H1 (cell line): Measurements from ENCODE around the gene MRPL22. TPM values are rescaled to one million over a fixed set of nuclear protein-coding genes. Genes with fewer than 3 reads are reported as not detected.

Source experiments
- polyA plus RNA-seq, 7 experiments: library from polyadenylated mRNA; depleted of rRNA in 3 of 7; stranded (reverse) in 5 of 7; unstranded in 2 of 7; fragments of >200 nt in 5 of 7; fragments of 200-250 nt in 2 of 7; gene quantifications; 1 replicate in 5 of 7; 2 replicates in 1 of 7; 4 replicates in 1 of 7; pipeline versions ENCODE4 v1.2.1 to v1.2.3, GENCODE V29; 2011 to 2013; ENCODE audit warnings: missing spikeins in 2 of 7, mixed read lengths in 2 of 7
- total RNA-seq: library from RNA; stranded (reverse); fragmentation: NEBNext Ultra II Directional; extraction: Animal tissue kit (Norgen Biotek cat#: 25700); gene quantifications from 2 replicates; pipeline ENCODE4 v1.2.1, GENCODE V29; 2021
- TF ChIP-seq, protein P1 (sequence below): fragments of 300-600 bp; sonication (generic); IDR thresholded peaks from 2 replicates; pipeline ENCODE4 v1.7.1; 2012; ENCODE audit warnings: low read length, moderate library complexity, mild to moderate bottlenecking, inconsistent platforms; ENCODE audit not compliant: insufficient replicate concordance

The MRPL22 gene
- total and polyA plus RNA-seq, 2 of the 8 experiments (the other 6 are each of a cell fraction or from before 2014, with no cell fraction given) = 46.8 to 65.6 TPM

DNA sequence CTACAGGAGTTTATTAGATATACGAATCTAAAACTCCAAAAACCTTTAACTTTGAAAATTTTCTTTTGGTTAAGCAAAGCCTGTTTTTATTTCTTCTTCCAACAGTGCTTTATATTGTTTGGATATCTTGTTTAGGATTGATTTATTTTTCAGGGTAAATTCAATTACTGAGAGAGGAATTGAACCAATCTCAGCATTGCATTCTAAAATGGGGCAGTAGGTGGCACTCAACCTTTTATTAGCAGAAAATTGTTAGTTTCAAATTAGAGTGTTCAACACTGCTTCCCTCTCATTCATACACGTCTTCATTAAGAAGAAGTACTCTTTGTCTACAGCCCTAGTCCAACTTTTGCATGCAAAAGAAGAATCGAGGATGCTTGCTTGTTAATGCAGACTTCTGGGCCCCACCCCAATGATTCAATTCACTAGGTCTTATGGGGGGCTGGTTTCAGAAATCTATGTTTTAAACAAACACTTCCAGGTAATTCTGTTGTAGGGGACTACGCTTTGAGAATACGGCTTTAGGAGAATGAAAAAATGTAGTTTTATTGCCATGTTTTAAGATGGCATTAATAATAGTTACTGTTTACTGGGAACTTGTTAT is 26.6 kb downstream of the MRPL22 start (continued):
- TF ChIP-seq, protein P1, sequence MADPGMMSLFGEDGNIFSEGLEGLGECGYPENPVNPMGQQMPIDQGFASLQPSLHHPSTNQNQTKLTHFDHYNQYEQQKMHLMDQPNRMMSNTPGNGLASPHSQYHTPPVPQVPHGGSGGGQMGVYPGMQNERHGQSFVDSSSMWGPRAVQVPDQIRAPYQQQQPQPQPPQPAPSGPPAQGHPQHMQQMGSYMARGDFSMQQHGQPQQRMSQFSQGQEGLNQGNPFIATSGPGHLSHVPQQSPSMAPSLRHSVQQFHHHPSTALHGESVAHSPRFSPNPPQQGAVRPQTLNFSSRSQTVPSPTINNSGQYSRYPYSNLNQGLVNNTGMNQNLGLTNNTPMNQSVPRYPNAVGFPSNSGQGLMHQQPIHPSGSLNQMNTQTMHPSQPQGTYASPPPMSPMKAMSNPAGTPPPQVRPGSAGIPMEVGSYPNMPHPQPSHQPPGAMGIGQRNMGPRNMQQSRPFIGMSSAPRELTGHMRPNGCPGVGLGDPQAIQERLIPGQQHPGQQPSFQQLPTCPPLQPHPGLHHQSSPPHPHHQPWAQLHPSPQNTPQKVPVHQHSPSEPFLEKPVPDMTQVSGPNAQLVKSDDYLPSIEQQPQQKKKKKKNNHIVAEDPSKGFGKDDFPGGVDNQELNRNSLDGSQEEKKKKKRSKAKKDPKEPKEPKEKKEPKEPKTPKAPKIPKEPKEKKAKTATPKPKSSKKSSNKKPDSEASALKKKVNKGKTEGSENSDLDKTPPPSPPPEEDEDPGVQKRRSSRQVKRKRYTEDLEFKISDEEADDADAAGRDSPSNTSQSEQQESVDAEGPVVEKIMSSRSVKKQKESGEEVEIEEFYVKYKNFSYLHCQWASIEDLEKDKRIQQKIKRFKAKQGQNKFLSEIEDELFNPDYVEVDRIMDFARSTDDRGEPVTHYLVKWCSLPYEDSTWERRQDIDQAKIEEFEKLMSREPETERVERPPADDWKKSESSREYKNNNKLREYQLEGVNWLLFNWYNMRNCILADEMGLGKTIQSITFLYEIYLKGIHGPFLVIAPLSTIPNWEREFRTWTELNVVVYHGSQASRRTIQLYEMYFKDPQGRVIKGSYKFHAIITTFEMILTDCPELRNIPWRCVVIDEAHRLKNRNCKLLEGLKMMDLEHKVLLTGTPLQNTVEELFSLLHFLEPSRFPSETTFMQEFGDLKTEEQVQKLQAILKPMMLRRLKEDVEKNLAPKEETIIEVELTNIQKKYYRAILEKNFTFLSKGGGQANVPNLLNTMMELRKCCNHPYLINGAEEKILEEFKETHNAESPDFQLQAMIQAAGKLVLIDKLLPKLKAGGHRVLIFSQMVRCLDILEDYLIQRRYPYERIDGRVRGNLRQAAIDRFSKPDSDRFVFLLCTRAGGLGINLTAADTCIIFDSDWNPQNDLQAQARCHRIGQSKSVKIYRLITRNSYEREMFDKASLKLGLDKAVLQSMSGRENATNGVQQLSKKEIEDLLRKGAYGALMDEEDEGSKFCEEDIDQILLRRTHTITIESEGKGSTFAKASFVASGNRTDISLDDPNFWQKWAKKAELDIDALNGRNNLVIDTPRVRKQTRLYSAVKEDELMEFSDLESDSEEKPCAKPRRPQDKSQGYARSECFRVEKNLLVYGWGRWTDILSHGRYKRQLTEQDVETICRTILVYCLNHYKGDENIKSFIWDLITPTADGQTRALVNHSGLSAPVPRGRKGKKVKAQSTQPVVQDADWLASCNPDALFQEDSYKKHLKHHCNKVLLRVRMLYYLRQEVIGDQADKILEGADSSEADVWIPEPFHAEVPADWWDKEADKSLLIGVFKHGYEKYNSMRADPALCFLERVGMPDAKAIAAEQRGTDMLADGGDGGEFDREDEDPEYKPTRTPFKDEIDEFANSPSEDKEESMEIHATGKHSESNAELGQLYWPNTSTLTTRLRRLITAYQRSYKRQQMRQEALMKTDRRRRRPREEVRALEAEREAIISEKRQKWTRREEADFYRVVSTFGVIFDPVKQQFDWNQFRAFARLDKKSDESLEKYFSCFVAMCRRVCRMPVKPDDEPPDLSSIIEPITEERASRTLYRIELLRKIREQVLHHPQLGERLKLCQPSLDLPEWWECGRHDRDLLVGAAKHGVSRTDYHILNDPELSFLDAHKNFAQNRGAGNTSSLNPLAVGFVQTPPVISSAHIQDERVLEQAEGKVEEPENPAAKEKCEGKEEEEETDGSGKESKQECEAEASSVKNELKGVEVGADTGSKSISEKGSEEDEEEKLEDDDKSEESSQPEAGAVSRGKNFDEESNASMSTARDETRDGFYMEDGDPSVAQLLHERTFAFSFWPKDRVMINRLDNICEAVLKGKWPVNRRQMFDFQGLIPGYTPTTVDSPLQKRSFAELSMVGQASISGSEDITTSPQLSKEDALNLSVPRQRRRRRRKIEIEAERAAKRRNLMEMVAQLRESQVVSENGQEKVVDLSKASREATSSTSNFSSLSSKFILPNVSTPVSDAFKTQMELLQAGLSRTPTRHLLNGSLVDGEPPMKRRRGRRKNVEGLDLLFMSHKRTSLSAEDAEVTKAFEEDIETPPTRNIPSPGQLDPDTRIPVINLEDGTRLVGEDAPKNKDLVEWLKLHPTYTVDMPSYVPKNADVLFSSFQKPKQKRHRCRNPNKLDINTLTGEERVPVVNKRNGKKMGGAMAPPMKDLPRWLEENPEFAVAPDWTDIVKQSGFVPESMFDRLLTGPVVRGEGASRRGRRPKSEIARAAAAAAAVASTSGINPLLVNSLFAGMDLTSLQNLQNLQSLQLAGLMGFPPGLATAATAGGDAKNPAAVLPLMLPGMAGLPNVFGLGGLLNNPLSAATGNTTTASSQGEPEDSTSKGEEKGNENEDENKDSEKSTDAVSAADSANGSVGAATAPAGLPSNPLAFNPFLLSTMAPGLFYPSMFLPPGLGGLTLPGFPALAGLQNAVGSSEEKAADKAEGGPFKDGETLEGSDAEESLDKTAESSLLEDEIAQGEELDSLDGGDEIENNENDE = no peak
